ENCODE measurements around the gene SLC13A2. TPM values are rescaled to one million over a fixed set of nuclear protein-coding genes. Genes with fewer than 3 reads are reported as not detected.

SLC13A2 gene
- total RNA-seq, 1 experiment from 2014 or later, result not detected

- no TSS peak for BruUV-seq (replicated peaks)
- POLR2A ChIA-PET, result no interaction called here
- Histone ChIP-seq H3K27ac (ENCODE audit: low read depth, low read length) (no peak overlapping the region), H3K36me3 (ENCODE audit: control insufficient read depth in 1 of 2, insufficient read depth in 2 of 2, low read length in 2 of 2) (no peaks in the 10 kb centered on the region), H3K27me3 (ENCODE audit: insufficient read depth, low read length) (no peaks in the 10 kb centered on the region), H3K9ac (ENCODE audit: low read length) (no peak overlapping the region), H3K4me3 (replicated peaks in 1 of 2; ENCODE audit: low read depth in 1 of 2, low read length in 2 of 2) (no peak overlapping the region), H4K20me1 (ENCODE audit: insufficient read depth) (no peaks in the 10 kb centered on the region), H3K79me2 (ENCODE audit: insufficient read depth, low read length) (no peaks in the 10 kb centered on the region), H3K9me3 (ENCODE audit: control insufficient read depth in 1 of 2, insufficient read depth in 1 of 2, low read depth in 1 of 2, low read length in 2 of 2) (no peaks in the 10 kb centered on the region), H3K4me1 (ENCODE audit: control insufficient read depth in 1 of 2, insufficient read depth in 2 of 2, low read length in 2 of 2) (no peaks in the 10 kb centered on the region), H2AFZ (ENCODE audit: low read depth, low read length, poor library complexity, severe bottlenecking) (no peak overlapping the region), H3K4me2 (ENCODE audit: low read length) (no peak overlapping the region), H3K9me2 (ENCODE audit: insufficient read depth) (no peaks in the 10 kb centered on the region)
- RAD21 ChIA-PET (ENCODE audit: low non-redundant PET in 1 of 2, low total read pairs in 2 of 2, uncharacterized antibody in 2 of 2, unreplicated experiment in 2 of 2), result no interaction called here
- ATAC-seq (no peak), DNase-seq (ENCODE audit: low read depth, low spot score) (no peak)
- TF ChIP-seq, protein P1, sequence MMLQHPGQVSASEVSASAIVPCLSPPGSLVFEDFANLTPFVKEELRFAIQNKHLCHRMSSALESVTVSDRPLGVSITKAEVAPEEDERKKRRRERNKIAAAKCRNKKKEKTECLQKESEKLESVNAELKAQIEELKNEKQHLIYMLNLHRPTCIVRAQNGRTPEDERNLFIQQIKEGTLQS (IDR thresholded peaks at IDR 0.05), result no peak
- TF ChIP-seq EZH2 (IDR thresholded peaks at IDR 0.05), result no peak
- TF ChIP-seq CEBPB (IDR thresholded peaks at IDR 0.05; ENCODE audit: low read depth), result no peak
- intact Hi-C loops (cut with micrococcal nuclease), result no loop called here
- CTCF ChIA-PET, result no interaction called here
Measured at GRCh38 chr17:28503420-28503819, 30.0 kb downstream of the SLC13A2 start.

- no peak for ATAC-seq
- Histone ChIP-seq H3K4me3 (replicated peaks in 1 of 2; ENCODE audit: low read depth in 1 of 2, low read length in 2 of 2) (no peak within 1 kb of the TSS), H3K4me2 (ENCODE audit: low read length) (no peak within 1 kb of the TSS), H3K36me3 (ENCODE audit: control insufficient read depth in 1 of 2, insufficient read depth in 2 of 2, low read length in 2 of 2) (no peaks in the 10 kb centered on the region), H3K27ac (ENCODE audit: low read depth, low read length) (no peak within 1 kb of the TSS), H2AFZ (ENCODE audit: low read depth, low read length, poor library complexity, severe bottlenecking) (no peak within 1 kb of the TSS), H4K20me1 (ENCODE audit: insufficient read depth) (no peaks in the 10 kb centered on the region), H3K9me3 (ENCODE audit: control insufficient read depth in 1 of 2, insufficient read depth in 1 of 2, low read depth in 1 of 2, low read length in 2 of 2) (no peaks in the 10 kb centered on the region), H3K27me3 (ENCODE audit: insufficient read depth, low read length) (no peaks in the 10 kb centered on the region; the same call in 1 of the 2 replicates), H3K9me2 (ENCODE audit: insufficient read depth) (no peaks in the 10 kb centered on the region), H3K4me1 (ENCODE audit: control insufficient read depth in 1 of 2, insufficient read depth in 2 of 2, low read length in 2 of 2) (no peaks in the 10 kb centered on the region), H3K79me2 (ENCODE audit: insufficient read depth, low read length) (no peaks in the 10 kb centered on the region), H3K9ac (ENCODE audit: low read length) (no peak within 1 kb of the TSS)
- ChIA-PET RAD21 (ENCODE audit: low non-redundant PET in 1 of 2, low total read pairs in 2 of 2, uncharacterized antibody in 2 of 2, unreplicated experiment in 2 of 2) (no interaction called here), POLR2A (no interaction called here), CTCF (no interaction called here)
- no peak for DNase-seq (ENCODE audit: low read depth, low spot score)
- intact Hi-C loops (cut with micrococcal nuclease), result no loop called here
- BruUV-seq (replicated peaks), result no TSS peak
- TF ChIP-seq ZFX (IDR thresholded peaks at IDR 0.05) (no peak), MAX (IDR thresholded peaks at IDR 0.05) (no peak), YY1 (IDR thresholded peaks at IDR 0.05; ENCODE audit: extremely low read depth, insufficient replicate concordance, low read depth, low read length) (no peak), EZH2phosphoT487 (IDR thresholded peaks at IDR 0.05; ENCODE audit: borderline replicate concordance) (no peak), POLR2A (IDR thresholded peaks at IDR 0.05; ENCODE audit: borderline replicate concordance, extremely low read depth, insufficient read depth, insufficient read length) (no peak), EGR1 (IDR thresholded peaks at IDR 0.05; ENCODE audit: low read depth) (no peak), TCF7L2 (IDR thresholded peaks at IDR 0.05; ENCODE audit: borderline replicate concordance, extremely low read depth, insufficient read depth, insufficient read length) (no peak), CEBPB (IDR thresholded peaks at IDR 0.05; ENCODE audit: low read depth) (no peak), JUND (IDR thresholded peaks at IDR 0.05) (no peak), ZNF274 (IDR thresholded peaks at IDR 0.05; ENCODE audit: low read depth, low read length) (no peak), RAD21 (IDR thresholded peaks at IDR 0.05; ENCODE audit: low read depth) (no peak), SP1 (IDR thresholded peaks at IDR 0.05; ENCODE audit: low read depth) (no peak), FOSL1 (IDR thresholded peaks at IDR 0.05; ENCODE audit: low read depth) (no peak), ELF1 (IDR thresholded peaks at IDR 0.05; ENCODE audit: borderline replicate concordance, low read depth) (no peak), POLR2AphosphoS5 (IDR thresholded peaks at IDR 0.05; ENCODE audit: low read depth, low read length) (no peak), ZBTB33 (IDR thresholded peaks at IDR 0.05; ENCODE audit: extremely low read depth, insufficient replicate concordance, low read length) (no peak)
- TF ChIP-seq, protein P1 (IDR thresholded peaks at IDR 0.05), result no peak
Measured at GRCh38 chr17:28505986-28506665, 32.7 kb downstream of the SLC13A2 start, which contains the start of gene FOXN1. Gene FOXN1, plus strand, starts transcription at chr17:28506348. Its CDS starts 17,622 bp downstream, at chr17:28523970.

All from HCT116 (cell line).